ENCODE measurements around the gene ZIC4.

DNA sequence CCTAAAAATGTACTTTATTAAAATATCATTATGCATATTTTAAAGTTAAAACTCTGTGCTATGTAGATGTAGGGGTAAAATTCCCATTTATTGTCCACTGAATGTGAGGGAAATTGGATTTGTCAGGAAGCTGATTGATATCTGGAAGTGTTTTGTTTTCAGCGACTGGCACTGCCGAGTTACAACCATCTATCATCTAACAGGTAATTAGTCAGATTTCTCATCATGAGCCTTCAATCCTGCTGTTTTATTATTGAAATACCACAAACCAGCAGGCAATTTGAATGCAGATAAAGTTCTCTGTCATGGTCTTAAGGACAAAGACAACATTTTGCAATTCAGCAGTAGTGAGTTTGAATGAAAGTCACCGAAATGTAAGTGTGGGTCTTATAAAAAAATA lies 43.3 kb upstream of the ZIC4 start:
- TF ChIP-seq, protein P1, sequence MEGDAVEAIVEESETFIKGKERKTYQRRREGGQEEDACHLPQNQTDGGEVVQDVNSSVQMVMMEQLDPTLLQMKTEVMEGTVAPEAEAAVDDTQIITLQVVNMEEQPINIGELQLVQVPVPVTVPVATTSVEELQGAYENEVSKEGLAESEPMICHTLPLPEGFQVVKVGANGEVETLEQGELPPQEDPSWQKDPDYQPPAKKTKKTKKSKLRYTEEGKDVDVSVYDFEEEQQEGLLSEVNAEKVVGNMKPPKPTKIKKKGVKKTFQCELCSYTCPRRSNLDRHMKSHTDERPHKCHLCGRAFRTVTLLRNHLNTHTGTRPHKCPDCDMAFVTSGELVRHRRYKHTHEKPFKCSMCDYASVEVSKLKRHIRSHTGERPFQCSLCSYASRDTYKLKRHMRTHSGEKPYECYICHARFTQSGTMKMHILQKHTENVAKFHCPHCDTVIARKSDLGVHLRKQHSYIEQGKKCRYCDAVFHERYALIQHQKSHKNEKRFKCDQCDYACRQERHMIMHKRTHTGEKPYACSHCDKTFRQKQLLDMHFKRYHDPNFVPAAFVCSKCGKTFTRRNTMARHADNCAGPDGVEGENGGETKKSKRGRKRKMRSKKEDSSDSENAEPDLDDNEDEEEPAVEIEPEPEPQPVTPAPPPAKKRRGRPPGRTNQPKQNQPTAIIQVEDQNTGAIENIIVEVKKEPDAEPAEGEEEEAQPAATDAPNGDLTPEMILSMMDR (IDR thresholded peaks at IDR 0.05): no peak
- no peak for TF ChIP-seq POLR2AphosphoS5 (IDR thresholded peaks at IDR 0.05)

All from sigmoid colon (tissue), 4 donors.